Measurements from ENCODE around the gene CTXND1.

GRCh38 chr15:80228959-80229610 is 22.9 kb downstream of the CTXND1 start:
- TF ChIP-seq CTCF (conservative IDR thresholded peaks at IDR 0.05; ENCODE audit: low read length) (no peak), EZH2phosphoT487 (IDR thresholded peaks at IDR 0.05; ENCODE audit: borderline replicate concordance) (no peak)

Measured in Loucy (cell line).